Measurements from ENCODE around the gene NRCAM.

Gene NRCAM

DNA sequence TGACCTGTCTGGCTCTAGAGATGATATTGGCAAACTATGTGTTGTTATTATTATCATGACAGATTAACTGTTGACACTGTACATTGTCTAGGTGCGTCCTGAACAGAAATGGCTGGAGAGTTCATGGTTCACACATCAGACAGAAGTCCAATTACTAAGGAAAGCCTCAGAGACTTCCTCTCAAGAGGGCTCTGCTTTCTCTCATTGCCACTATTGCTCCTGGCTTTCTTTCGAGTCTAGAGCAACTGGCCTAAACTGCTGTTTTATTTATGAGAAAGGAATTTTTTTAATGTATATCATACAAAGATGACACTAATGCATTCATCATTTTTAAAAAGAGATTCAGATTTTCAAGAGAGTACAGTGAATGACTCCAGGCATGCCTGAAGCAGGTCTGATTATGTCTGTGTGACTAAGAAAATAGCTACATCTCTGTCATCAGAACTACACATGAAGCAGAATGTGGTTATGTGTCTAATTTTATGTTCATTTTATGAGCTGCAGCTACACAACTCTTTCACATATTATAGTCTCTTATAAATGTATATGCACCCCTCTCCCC, 30.4 kb downstream of the NRCAM start:
- Histone ChIP-seq H3K27ac (ENCODE audit: poor library complexity, severe bottlenecking) (no peak overlapping the region), H3K4me3 (ENCODE audit: severe bottlenecking) (no peak overlapping the region), H3K27me3 (ENCODE audit: insufficient read depth, poor library complexity, severe bottlenecking) (no peaks in the 10 kb centered on the region), H3K4me1 (ENCODE audit: insufficient read depth, poor library complexity, severe bottlenecking) (no peaks in the 10 kb centered on the region), H3K36me3 (ENCODE audit: low read depth) (no peaks in the 10 kb centered on the region), H3K9me3 (ENCODE audit: severe bottlenecking) (no peaks in the 10 kb centered on the region)
- DNase-seq (ENCODE audit: low spot score) (no peak), ATAC-seq (ENCODE audit: low read depth) (peak; percentile 74)
- no peak for TF ChIP-seq CTCF (IDR thresholded peaks at IDR 0.05; ENCODE audit: poor library complexity, severe bottlenecking)

GRCh38 chr7:108424013-108424412, 32.2 kb downstream of the NRCAM start:
- Histone ChIP-seq H3K27me3 (ENCODE audit: insufficient read depth, poor library complexity, severe bottlenecking) (no peaks in the 10 kb centered on the region), H3K4me3 (ENCODE audit: severe bottlenecking) (no peak overlapping the region), H3K36me3 (ENCODE audit: low read depth) (no peaks in the 10 kb centered on the region), H3K9me3 (ENCODE audit: severe bottlenecking) (no peaks in the 10 kb centered on the region), H3K4me1 (ENCODE audit: insufficient read depth, poor library complexity, severe bottlenecking) (no peaks in the 10 kb centered on the region), H3K27ac (ENCODE audit: poor library complexity, severe bottlenecking) (no peak overlapping the region)
- TF ChIP-seq CTCF (IDR thresholded peaks at IDR 0.05; ENCODE audit: poor library complexity, severe bottlenecking) = no peak
- DNase-seq (ENCODE audit: low spot score) = no peak
- no peak for ATAC-seq (ENCODE audit: low read depth)

DNA sequence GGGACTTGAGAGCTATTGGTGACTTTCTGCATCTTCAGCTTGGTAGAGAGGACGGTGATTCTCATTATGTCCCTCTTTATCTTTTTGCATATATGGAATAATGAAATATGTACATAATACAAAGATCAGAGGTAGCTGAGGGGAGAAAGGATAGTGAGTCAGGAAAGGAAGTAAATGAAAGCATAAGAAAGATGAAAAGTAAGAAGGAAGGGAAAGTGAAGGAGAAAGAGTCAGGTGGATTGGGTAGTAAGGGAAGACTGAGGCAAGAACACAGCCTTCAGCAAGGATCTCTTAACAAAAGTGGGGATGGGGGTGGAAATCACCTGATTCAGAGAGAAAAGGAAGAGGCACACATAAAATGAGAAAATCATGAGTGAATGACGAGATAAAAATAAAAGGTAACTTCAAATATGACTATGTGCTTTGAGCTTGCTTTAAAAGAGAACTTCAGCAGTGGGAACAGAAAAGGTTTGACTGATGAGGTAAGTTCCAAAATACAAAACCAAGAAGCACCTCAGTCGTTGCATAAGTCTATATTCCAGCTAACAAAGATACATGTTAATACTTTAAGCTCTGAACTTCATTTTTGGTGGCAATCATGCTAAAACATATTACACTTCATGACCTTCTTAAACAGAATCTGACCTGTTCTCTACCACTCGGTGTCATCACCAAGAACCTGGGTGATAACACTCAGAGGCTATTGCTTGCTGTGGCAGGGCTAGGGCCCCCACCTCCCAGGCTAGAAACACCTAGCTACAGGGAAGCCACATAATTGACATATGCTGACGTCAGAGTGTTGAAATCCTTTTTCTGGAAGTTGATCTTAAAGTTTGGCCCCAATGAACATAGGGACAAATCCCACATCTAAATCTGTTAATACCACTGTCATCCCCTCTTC, 32.9 kb downstream of the NRCAM start:
- TF ChIP-seq CTCF (IDR thresholded peaks at IDR 0.05; ENCODE audit: poor library complexity, severe bottlenecking) = no peak
- Histone ChIP-seq H3K36me3 (ENCODE audit: low read depth) (no peaks in the 10 kb centered on the region), H3K9me3 (ENCODE audit: severe bottlenecking) (no peaks in the 10 kb centered on the region), H3K4me1 (ENCODE audit: insufficient read depth, poor library complexity, severe bottlenecking) (no peaks in the 10 kb centered on the region), H3K27me3 (ENCODE audit: insufficient read depth, poor library complexity, severe bottlenecking) (no peaks in the 10 kb centered on the region), H3K4me3 (ENCODE audit: severe bottlenecking) (no peak overlapping the region), H3K27ac (ENCODE audit: poor library complexity, severe bottlenecking) (no peak overlapping the region)
- no peak for ATAC-seq (ENCODE audit: low read depth)
- no peak for DNase-seq (ENCODE audit: low spot score)

DNA sequence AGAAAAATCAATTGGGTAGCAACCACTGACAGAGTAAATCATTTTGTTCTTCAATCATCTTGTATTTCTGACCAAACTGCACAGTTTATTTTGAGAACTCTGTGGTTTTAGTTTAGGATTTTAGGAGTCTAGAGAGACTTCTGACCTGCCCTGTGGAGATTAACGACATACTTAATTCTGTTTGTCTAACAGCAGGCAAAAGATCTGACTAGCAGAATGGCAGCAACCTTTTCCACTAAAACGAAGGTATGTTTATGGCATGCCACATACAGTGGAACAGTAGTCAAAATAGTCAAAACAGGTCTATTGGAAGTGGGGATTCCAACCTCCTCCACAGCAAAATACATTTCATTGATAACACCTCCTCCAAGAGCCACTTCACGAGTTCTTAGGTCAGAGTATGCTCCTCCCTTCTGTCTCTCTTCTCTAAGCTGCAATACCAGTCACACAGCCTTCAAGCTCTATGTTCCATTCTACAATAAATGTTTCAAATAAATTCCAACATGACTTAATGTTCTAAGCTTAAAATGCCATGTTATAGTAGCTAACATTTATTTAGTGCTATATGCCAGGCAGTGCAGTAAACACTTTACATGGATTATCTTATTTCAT, 34.4 kb downstream of the NRCAM start:
- H3K9me3 ChIP-seq (ENCODE audit: severe bottlenecking) = no peaks in the 10 kb centered on the region
- no peak overlapping the region for H3K27ac ChIP-seq (ENCODE audit: poor library complexity, severe bottlenecking)
- ATAC-seq (ENCODE audit: low read depth) (no peak), DNase-seq (ENCODE audit: low spot score) (no peak)
- H3K36me3 ChIP-seq (ENCODE audit: low read depth) = no peaks in the 10 kb centered on the region
- H3K4me1 ChIP-seq (ENCODE audit: insufficient read depth, poor library complexity, severe bottlenecking) = no peaks in the 10 kb centered on the region
- H3K27me3 ChIP-seq (ENCODE audit: insufficient read depth, poor library complexity, severe bottlenecking) = no peaks in the 10 kb centered on the region
- no peak overlapping the region for H3K4me3 ChIP-seq (ENCODE audit: severe bottlenecking)
- TF ChIP-seq CTCF (IDR thresholded peaks at IDR 0.05; ENCODE audit: poor library complexity, severe bottlenecking) = no peak

All from RWPE2 (cell line).